Fibroblast of lung (primary cell): ENCODE data around the gene SKIC8.

Experiments used
- EZH2 ChIP-seq: IDR thresholded peaks from 2 replicates; pipeline ENCODE4 v1.5.1; 2012; ENCODE audit warnings: low read length, control low read depth, mild to moderate bottlenecking; ENCODE audit errors: missing control alignments
- TF ChIP-seq, protein P1 (sequence below), 2 donors: IDR thresholded peaks in 1 of 2; conservative IDR thresholded peaks in 1 of 2; 1 replicate in 1 of 2; 2 replicates in 1 of 2; pipeline ENCODE4 v1.5.1; 2011 to 2012; ENCODE audit warnings: low read length in 2 of 2, control low read depth in 1 of 2, inconsistent platforms in 1 of 2, low read depth in 1 of 2, mild to moderate bottlenecking in 1 of 2

DNA sequence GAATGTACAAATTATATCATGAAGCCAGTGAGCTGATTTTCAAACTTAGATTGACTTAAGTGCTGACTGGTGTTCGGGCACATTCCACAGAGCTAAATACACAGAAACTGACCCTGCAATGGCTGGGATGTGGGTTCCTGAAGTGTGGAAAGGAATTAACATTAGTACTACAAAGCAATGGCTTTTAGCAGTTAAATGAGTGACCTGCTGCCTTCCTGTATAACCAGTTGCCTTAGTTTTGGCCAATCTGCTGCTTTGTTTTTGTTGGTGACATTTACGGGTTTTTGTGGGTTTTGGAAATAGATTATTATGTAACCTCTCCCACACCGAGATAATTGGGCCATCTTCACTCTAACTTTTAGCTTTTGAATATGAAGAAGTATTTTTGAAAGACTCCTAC is 2.4 kb upstream of the SKIC8 start:
- TF ChIP-seq, protein P1, sequence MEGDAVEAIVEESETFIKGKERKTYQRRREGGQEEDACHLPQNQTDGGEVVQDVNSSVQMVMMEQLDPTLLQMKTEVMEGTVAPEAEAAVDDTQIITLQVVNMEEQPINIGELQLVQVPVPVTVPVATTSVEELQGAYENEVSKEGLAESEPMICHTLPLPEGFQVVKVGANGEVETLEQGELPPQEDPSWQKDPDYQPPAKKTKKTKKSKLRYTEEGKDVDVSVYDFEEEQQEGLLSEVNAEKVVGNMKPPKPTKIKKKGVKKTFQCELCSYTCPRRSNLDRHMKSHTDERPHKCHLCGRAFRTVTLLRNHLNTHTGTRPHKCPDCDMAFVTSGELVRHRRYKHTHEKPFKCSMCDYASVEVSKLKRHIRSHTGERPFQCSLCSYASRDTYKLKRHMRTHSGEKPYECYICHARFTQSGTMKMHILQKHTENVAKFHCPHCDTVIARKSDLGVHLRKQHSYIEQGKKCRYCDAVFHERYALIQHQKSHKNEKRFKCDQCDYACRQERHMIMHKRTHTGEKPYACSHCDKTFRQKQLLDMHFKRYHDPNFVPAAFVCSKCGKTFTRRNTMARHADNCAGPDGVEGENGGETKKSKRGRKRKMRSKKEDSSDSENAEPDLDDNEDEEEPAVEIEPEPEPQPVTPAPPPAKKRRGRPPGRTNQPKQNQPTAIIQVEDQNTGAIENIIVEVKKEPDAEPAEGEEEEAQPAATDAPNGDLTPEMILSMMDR (conservative IDR thresholded peaks at IDR 0.05 in 1 of 2, IDR thresholded peaks at IDR 0.05 in 1 of 2; ENCODE audit: low read depth in 1 of 2, low read length in 2 of 2) = no peak
- no peak for TF ChIP-seq EZH2
